Caki2 (cell line): ENCODE measurements around the gene CHRDL1. TPM values are rescaled to one million over a fixed set of nuclear protein-coding genes. Genes with fewer than 3 reads are reported as not detected.
"Not testable (repeated sequence)": the region's sequence is repeated elsewhere in the genome, so short reads cannot be mapped to it uniquely, and the experiment has no call there.

ENCODE experiments used
- DNase-seq: peaks from one replicate; pipeline ENCODE4 v3.0.0-alpha.2; 2015; ENCODE audit warnings: low read depth
- in situ Hi-C: cut with HindIII; loops from 2 replicates; pipeline ENCODE4 v1.10.0; 2016; ENCODE audit warnings: low sequenced_read_pairs, low pct_unique_long_range_greater_than_20kb, mixed read lengths
- total RNA-seq: library from RNA; depleted of rRNA; stranded (reverse); fragments of >200 nt; shearing (Covaris generic); gene quantifications from 2 replicates; pipeline ENCODE4 v1.2.3, GENCODE V29; 2014; ENCODE audit warnings: low replicate concordance

CHRDL1 gene
- total RNA-seq, 1 experiment from 2014 or later, result 0.17 TPM

DNA sequence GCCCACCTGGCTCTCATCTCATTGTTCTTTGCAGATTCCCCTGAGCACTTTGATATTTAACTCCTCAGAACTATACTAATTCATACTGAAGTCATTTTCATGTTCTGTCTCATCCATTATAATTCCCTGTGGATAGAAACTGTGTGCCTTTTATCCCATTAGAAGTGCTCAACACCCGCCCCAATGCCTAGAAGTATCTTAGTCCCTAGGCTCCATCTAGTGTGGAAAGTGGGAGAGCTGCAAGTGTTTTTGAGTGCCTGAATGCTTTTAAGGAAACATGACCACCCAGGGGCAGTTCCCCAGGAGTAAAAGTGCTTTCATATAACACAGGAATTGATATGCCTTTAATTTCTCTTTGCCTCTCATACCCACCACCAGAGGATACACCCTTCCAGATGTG, 117.0 kb downstream of the CHRDL1 start:
- in situ Hi-C loops, result no loop called here

DNA sequence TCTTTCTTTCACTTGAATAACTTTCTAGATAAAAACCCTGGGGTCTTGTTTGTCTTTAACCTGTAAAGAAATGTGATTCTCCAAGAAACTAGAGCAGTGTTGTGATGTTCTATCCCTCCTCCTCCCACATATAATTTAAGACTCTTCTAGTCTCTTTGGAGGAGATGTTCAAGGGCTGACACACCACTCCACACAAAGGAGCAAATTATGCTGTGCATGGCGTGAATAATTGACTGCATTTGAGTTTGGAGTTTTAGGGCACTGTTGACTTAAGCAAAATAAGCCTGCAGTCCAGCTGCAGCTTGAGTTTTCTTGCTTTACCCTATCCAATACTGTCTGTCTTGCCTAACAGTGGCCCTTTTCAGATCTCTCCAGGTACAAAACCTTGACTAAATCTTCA, 119.7 kb downstream of the CHRDL1 start:
- in situ Hi-C loops, result no loop called here
- no peak for DNase-seq

More for the DNA sequence above, 117.0 kb downstream of the CHRDL1 start:
- no peak for DNase-seq

DNA sequence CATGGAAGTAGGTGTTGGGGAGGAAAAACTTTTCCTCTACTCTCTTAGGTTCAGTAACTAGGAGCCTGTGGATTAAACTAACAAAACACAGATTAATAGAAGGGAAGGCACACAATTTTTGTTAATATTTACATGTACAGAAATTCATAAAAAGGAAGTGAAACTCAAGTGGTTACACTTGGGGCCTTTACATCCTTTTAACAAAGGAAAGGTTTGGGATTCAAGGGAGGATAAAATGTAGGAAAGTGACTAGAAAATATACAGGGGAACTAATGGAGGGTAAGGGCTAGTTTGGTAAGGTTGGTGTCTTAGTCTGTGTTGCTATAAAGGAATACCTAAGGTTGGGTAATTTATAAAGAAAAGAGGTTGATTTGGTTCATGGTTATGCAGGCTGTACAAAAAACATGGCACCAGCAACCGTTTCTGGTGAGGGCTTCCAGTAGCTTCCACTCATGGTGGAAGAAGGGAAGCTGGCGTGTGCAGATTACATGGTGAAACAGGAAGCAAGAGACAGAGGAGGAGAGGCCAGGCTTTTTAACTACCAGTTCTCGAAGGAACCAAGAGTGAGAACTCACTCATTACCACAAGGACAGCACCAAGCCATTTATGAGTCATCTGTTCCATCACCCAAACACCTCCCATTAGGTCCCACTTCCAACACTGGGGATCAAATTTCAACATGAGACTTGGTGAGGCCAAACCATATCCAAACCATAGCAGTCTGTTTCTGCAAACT, 124.4 kb downstream of the CHRDL1 start:
- in situ Hi-C loops, result no loop called here
- DNase-seq, result no peak

DNA sequence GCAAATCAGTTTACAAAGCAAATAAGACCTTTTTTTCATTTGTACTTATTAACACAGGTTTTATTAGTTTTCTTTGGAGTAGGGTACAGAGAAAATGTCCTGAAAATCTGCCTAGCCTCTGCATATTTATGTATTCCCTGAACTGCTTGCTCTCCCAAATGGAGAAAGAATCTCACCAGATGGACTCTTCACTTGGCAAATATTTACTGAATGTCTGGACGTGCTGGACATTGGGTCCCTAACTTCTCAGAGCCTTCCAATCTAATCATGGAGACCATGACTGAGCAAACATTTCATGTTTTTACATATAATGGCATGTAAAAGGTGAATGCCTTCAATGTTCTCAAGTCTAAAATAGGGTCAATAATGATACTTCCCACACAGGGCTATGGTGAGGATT, 126.0 kb downstream of the CHRDL1 start:
- in situ Hi-C loops, result no loop called here
- no peak for DNase-seq

DNA sequence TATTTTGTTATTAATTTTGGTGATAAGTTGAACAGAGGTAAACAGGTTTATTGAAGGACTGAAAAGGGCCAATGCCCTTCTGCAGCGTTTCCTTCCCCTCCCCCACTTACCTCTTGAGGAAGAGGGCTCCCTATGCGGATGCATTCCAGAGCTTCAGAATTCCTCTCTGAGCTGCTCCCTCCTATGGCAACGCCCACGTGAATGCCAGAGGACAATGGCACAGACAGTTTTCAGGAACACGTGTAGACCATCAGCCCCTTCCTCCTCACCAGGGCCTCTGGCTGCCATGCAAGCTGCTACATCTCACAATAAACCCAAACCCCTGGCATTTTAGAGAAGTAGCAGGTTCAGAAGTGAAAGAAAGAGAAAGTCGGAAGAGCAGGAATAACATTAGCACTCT, 127.9 kb downstream of the CHRDL1 start:
- no peak for DNase-seq
- in situ Hi-C loops, result no loop called here

DNA sequence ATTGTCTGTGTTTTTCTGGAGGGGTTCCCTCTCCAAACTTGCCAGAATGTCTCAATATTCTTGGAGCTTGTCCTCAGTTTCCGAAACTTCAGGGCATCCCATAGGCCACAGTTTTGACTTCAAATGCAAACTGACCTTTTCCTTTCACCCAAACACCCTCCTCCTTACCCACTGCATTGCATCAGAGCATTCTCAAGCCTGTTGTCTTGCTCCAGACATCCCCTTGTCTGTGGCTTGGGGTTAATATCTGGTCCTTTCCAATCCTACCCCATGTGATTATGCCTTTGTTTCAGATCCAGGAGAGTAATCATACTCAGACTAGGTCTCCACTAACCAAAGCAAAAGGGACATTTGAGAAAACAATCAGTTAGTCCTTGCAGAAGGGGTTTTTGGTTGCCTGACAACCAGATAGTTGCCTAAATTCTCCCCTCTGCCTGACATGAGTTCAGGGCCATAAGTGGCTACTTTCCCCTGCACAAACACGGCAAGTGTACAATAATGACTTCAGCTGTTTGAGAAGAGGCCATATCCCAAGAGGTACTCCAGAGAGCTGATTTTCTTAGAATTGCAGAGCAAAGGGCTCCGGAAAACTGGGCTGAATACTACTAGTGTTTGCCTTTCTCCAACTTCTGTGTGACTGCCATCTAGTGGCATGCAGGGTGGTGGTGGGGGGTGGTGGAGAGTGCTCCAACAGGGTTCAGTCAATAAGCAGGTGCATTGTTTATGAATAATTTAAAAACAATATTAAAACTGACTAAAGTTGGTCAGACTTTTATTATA, 130.2 kb downstream of the CHRDL1 start:
- in situ Hi-C loops, result no loop called here
- peak; percentile 4 for DNase-seq

DNA sequence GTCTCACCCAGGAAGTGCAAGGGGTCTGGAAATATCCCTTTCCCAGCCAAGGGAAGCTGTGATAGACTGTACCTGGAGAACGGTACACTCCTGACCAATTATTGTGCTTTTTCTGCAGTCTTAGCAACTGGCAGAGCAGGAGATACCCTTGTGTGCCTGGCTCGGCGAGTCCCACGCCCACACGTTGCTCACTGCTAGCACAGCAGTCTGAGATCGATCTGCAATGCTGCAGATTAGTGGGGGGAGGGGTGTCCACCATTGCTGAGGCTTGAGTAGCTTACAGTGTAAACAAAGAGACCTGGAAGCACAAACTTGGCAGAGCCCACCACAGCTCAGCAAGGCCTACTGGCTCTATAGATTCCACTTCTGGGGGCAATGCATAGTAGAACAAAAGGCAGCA, 138.5 kb downstream of the CHRDL1 start:
- no peak for DNase-seq
- in situ Hi-C loops, result no loop called here

DNA sequence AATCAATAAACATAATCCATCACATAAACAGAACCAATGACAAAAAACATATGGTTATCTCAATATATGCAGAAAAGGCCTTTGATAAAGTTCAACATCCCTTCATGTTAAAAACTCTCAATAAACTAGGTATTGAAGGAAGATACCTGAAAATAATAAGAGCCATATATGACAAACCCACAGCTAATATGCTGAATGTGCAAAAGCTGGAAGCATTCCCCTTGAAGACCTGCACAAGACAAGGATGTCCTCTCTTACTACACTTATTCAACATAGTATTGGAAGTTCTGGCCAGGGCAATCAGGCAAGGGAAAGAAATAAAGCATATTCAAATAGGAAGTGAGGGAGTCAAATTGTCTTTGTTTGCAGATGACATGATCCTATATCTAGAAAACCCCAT, 141.3 kb downstream of the CHRDL1 start:
- in situ Hi-C loops, DNase-seq: not testable (repeated sequence)

DNA sequence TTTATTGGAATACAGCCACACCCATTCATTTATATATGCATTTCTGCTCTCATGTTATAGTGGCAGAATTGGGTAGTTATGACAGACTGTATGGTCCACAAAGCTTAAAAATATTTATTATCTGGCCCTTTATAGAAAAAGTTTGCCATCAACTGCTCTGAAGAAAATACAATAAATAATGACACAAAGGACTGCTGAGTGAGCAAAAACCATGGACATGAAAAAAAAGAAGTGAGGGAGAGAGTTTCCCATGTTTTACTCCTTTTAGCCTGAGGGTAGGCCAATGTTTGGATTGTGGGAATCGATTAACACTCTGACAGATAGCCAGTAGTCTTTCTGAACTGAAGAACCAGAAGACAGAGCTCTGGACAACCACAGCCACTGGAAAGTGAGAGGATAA, 149.2 kb downstream of the CHRDL1 start:
- in situ Hi-C loops, result no loop called here

More for the DNA sequence above, 149.2 kb downstream of the CHRDL1 start:
- DNase-seq, result no peak
